ENCODE data around the gene KLHDC4. TPM values are rescaled to one million over a fixed set of nuclear protein-coding genes. Genes with fewer than 3 reads are reported as not detected.

Gene KLHDC4
- total RNA-seq, 4 donors from 2014 or later = 17.0 to 51.6 (median 23.2) TPM

DNA sequence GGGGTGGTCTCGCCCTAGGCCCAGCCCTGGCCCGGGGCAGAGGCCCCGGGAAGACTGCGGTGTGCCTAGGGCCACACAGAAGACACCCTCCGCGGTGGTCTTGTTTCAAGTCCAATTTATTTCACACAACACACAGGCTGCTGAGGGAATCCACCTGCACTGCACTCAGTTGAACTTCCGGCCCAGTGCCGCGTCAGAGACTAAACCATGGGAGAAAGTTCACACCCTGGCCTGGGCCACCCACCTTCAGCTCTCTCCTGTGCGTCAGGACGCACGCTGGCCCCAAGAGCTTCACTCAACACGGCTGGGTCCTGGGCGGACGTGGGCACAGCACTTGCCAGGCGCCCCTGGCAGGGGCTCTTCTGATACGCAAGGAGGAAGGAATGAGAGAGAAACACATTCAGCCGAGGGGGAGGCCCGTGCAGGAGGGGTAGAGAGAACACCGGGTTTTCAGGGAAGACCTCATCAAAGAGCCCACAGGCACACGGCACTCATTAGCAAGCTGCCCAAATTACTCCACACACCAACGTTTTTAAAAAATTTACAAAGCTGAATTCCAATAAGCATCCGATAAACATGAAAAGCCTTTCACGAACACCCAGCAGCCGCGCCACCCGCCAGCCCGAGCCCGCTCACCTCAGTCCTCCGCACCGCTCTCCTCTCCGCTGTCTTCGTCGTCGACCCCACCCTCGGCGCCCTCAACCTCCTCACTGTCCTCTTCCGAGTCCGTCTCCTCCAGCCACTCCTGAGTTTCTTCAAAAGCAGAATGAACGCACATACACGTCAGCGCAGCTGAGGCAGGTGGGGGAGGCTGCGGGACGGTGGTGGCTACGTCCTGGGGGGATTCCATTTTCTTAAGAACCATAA lies 57.8 kb downstream of the KLHDC4 start:
- TF ChIP-seq, protein P1, sequence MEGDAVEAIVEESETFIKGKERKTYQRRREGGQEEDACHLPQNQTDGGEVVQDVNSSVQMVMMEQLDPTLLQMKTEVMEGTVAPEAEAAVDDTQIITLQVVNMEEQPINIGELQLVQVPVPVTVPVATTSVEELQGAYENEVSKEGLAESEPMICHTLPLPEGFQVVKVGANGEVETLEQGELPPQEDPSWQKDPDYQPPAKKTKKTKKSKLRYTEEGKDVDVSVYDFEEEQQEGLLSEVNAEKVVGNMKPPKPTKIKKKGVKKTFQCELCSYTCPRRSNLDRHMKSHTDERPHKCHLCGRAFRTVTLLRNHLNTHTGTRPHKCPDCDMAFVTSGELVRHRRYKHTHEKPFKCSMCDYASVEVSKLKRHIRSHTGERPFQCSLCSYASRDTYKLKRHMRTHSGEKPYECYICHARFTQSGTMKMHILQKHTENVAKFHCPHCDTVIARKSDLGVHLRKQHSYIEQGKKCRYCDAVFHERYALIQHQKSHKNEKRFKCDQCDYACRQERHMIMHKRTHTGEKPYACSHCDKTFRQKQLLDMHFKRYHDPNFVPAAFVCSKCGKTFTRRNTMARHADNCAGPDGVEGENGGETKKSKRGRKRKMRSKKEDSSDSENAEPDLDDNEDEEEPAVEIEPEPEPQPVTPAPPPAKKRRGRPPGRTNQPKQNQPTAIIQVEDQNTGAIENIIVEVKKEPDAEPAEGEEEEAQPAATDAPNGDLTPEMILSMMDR (IDR thresholded peaks at IDR 0.05; ENCODE audit: low read depth) = no peak

DNA sequence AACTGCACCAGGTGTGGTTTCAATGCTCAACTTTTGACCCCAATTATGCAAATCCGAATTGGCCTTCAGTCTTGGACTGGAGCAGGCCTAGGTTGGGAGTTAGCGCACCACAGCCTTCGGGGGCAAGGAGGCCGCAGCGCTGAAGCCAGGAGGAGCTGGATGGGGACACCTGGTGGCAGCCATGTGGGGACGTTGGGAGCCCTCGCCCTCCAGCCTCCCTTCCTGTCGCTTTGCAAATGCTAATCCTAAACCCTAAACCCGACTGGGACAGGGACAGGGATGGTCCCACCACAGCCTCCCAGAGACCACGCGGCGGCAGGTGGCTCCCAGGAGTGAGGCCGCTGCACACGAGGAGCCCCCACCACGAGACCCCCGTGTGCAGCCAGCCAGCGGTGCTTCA lies 58.7 kb downstream of the KLHDC4 start:
- TF ChIP-seq, protein P1 (IDR thresholded peaks at IDR 0.05; ENCODE audit: low read depth) = no peak

DNA sequence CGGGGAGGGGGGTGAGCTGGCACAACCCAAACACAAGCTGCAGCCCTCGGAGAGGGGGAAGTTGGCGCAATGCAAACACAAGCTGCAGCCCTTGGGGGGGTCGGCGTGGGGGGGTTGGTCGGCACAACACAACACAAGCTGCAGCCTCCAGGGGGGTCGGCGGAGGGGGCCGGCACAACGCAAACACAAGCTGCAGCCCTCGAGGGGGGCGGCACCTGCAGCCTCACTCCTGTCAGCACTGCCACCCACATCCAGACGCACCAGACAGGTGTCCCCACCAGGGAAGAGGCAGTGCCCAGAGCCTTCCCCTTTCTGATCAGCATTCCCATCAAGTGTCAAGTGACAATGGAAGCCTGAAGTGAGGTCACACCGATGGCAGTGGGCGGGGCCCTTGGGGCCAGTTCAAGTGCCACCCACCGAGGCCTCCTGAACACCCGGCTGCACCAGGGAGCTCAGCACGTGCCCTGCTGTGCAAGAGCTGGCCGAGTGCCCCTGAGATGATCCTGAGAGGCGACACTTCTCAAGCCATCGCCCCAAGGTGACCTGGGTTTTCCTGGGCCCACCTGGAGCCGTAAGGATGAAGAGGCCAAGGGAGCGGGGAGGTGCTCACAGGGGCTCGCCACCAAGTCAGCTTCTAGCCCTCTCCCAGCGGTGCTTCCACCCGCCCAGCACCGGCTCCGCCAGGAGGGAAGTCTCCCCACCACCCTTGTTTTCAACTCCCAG lies 59.3 kb downstream of the KLHDC4 start:
- TF ChIP-seq, protein P1 (IDR thresholded peaks at IDR 0.05; ENCODE audit: low read depth) = no peak

DNA sequence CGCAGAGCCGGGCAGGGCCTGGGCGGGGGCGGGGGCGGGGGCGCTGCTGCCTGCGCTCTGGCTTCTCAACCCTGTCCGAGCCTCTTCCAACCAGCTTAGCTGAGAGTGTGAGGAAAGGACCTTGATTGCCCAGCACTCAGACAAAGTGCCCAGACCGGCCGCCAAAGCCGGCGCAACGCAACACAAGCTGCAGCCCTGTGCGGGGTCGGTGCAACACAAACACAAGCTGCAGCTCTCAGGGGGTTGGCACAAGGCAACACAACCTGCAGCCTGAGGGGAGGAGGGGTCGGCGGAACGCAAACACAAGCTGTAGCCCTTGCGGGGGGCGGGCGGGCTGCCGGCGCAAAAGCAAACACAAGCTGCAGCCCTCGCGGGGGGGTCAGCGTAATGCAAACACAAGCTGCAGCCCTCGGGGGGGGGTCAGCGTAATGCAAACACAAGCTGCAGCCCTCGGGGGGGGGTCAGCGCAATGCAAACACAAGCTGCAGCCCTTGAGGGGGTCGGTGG lies 60.0 kb downstream of the KLHDC4 start:
- TF ChIP-seq, protein P1 (IDR thresholded peaks at IDR 0.05; ENCODE audit: low read depth) = no peak

DNA sequence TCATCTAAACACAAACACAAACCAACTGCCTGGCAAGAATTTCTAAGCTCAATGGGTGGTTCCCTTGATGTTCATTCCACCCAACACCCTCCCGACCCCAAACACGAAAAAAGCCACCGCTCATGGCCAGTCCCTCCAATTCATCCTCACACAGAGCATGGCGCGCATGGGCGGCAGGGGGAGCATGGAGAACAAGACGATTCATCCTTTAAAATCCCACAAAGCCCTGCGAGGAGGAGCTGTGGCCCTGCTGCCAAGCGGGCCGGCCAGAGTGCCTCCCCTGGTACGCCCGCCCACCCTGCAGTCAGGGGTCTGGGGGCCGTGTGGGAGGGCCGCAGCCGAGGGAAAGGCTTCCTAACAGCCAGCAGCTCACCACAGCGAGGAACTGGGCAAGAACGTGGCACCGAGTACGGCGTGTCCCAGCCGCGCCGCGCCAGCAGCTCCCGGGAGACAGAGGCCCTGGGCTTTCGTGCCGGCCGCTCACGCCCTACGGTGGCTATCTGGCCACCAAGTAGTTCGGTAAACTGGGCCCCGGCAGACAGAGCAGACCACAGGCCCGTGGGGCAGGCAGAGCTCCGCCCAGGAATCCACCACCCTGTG lies 60.9 kb downstream of the KLHDC4 start:
- TF ChIP-seq, protein P1 (IDR thresholded peaks at IDR 0.05; ENCODE audit: low read depth) = no peak

DNA sequence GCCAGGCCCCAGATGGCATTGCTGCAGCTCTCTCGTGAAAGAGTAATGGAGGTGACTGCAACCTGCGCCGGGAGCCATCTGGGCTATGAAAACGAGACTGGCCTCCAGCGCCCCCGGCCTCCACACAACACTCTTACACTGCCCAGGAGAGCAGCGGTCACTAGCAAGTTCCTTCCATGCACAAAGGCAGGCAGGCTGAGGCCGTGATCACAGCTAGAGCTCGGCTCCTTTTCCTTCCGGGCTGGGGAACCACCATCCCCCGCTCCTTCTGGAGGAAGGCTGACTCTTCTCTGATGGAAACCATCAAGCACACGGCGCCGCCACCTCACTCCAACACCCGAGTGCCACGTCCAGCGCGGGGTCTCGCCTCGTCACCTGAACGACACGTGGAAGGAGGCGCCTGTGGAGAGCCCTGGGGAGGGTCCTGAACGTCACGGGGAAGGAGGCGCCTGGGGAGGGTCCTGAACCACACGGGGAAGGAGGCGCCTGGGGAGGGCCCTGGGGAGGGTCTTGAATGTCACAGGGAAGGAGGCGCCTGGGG lies 61.9 kb downstream of the KLHDC4 start:
- TF ChIP-seq, protein P1 (IDR thresholded peaks at IDR 0.05; ENCODE audit: low read depth) = no peak

Data from subcutaneous adipose tissue (tissue), 4 donors.